Middle frontal gyrus (tissue), 1 donor: ENCODE measurements around the gene CDK18.
"Not testable (repeated sequence)": the region's sequence is repeated elsewhere in the genome, so short reads cannot be mapped to it uniquely, and the experiment has no call there.

Source experiments
- DNase-seq: peaks from one replicate; pipeline ENCODE4 v3.0.0-alpha.2; 2015; ENCODE audit warnings: low spot score; ENCODE audit errors: extremely low spot score

The CDK18 gene

DNA sequence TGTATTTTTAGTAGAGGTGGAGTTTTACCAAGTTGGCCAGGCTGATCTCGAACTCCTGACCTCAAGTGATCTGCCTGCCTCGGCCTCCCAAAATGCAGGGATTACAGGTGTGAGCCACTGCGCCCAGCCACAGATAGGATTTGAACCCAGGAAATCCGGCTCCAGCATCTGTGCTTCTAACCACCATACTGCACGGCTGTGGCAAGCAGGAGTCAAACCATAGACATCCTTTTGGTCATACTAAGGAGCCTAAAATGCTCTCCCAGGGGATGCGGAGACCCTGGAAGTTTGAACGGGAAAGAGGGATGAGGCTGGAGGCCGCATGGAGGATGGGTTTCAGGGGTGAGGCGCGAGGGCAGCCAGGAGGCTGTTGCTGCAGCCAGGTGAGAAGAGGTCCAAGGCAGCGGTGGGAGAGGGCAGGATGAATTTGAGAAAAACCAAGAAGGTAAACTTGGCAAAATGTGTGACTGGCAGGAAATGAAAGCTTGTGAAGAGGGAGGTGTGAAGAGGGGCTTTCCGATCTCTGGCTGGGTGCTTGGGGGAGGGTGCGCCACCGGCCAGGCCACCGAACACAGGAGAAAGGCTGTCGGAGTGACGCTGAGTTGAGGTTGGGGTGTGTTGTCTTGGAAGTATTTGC lies 24.0 kb upstream of the CDK18 start:
- DNase-seq, result no peak

DNA sequence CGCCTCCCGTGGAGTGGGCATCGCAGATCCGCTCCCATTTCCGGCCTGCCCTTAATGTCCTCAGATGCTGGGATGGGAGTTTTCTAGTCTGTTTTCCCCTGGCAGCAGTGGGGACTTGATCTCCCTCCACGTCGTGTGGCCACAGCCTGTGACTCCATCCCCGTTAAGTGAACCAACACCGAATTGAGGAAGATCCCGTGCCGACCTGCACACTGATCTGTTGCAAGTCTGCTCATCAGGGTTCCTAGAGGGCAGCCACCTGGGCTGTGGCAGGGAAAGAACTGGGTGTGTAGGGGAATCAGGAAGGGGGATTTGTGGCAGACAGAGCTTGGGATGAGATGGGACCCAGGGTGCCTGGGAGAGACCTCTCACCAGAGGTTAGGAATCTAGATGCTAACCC lies 23.3 kb upstream of the CDK18 start:
- DNase-seq, result no peak

DNA sequence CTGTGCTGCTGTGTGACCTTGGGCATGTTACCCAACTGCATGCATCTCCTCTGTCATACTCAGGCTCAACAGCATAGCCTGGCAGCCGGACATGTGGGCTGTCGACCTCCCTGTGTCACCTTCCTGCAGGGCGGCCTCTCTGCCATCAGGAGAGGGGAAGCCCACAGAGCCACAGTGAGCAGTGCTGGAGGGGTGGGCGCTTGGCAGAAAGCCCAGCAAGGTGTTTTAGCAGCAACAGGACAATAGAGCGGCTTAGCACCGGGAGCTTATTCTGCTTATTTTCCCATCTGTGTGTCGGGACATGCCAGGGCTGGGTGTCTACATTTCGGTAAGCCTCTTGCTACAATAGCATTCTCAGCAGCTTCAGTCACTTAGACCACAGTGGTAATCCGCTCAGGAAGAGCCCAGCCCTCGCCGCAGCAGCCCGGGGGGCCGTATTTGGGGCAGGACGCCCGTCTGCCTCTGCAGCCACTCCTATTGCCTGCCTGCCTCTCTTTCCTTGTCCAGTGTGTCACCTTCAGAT lies 22.8 kb upstream of the CDK18 start:
- no peak for DNase-seq

DNA sequence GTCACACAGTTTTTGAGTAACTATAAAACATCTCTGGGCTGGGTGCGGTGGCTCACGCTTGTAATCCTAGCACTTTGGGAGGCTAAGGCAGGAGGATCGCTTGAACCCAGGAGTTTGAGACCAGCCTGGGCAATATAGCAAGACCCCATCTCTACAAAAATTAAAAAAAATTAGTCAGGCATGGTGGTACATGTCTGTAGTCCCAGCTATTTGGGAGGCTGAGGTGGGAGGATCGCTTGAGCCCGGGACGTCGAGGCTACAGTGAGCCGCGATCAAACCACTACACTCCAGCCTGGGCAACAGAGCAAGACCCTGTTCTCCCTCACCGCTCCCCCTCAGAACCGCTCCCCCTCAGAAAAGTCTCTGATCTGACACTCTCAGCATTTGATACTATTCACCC lies 21.9 kb upstream of the CDK18 start:
- DNase-seq, result not testable (repeated sequence)

DNA sequence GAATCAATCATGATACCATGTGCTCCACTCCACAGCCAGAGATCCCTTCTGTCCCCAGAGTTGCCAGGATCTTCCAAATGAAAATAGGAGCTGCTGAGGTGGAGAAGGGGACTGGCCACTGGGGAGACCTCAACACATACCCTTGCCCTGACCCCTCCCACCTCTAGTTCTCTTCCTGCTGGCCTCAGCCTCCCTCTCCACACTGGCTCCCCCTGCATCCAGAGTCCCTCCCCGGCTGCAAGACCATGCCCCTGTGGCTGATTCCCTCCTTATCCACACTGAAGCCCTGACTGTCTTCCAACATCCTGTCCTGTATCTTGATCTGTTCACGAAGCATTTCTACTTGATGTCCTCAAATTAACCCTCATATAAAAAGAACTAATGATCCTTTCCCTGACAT lies 21.1 kb upstream of the CDK18 start:
- no peak for DNase-seq

DNA sequence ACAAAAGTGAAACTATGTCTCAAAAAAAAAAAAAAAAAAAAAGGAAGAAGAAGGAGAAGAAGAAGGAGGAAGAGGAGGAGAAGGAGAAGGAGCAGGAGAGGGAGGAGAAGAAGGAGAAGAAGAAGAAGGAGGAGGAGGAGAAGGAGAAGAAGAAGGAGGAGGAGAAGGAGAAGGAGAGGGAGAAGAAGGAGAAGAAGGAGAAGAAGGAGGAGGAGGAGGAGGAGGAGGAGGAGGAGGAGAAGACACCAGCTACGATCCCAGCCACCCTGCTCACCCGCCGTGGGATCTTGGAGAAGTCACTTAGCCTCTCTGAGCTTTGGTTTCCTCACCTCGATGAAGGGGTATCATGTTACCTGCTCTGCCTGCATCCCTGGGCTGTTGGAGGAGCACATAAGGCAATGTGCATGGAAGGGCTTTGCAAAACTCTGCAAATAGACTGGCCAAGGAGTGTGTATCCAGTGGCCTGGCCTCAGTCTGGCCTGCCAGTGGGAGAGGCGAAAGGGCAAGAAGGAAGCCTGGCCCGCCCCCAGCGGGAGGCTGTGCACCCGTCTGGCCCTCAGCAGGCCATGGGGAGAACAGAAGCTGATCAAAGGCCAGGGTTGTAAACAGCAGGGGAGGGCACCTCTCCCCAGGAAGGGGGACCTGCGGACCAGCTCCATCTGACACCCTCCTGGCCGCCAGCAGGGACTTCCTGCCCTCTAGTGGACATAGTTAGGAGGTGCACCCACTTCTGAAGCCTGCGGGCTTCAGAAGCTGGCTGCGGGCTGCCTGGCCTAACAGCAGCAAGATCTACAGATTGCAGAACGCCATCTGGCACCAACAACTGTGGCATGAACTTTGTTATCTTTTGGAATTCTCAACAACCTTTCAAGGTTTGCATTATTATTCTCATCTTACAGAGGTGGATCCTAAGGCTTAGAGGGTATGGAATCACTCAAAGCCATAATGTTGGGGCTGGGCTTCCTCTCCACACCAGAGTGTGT lies 19.2 kb upstream of the CDK18 start:
- peak; percentile 64 for DNase-seq

DNA sequence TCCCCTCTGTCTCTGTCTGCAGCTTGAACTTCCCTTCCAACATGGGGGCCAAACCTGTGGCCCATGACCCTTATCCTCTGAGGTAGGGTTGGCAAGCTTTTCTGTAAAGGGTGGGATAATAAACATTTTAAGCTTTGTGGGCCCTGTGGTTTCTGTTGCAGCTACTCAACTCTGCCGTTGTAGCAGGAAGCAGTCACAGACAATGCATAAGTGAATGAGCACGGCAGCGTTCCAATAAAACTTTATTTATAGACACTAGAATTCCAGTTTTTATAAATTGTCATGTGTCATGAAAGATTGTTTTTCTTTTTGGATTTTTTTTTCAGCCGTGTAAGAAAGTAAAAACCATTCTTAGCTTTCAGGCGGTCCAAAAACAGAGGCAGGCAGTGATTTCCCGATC lies 18.2 kb upstream of the CDK18 start:
- DNase-seq, result no peak

DNA sequence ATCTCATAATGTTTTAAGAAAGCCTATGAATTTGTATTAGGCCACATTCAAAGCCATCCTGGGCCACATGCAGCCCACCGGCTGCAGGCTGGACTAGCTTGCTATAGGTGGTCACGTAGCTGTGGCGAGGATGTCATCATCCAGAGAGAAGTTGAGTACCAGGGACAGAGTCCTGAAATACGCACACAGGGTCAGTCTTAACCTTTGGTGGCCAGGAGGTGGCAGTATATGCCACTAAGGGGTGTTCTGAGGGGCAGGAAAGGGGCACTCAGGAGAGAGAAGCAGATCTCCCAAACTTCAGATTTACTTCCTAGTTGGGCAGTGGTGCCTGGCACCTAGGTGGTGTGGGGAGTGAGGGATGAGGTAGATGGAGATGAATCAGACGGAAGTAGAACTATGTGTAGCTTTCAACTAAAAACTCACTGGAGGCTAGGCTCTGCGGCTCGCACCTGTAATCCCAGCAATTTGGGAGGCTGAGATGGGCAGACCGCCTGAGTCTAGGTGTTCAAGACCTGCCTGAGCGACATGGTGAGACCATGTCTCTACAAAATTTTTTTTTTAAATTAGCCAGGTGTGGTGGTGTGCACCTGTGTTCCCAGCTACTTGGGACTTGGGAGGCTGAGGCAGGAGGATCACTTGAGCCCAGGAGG lies 16.3 kb upstream of the CDK18 start:
- peak; percentile 31 for DNase-seq

DNA sequence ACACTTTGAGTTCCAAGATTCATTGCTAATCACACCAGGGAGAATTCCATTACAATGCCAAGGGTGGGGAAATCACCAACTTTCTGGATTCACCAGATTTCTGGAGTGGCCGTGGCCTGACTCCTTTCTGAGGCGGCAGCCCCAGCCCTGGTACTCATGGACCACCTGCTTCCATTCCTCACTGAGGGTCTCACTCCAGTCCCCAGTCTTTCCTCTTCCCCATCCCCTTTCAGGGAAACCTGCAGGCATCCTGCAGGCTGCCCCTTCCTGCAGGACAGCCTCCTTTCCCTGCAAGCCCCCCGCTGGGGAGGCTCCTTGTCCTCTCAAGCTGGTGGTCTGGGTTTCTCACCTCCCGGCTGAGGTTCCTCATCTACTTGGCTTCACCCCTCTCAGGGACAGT lies 12.7 kb upstream of the CDK18 start:
- no peak for DNase-seq

DNA sequence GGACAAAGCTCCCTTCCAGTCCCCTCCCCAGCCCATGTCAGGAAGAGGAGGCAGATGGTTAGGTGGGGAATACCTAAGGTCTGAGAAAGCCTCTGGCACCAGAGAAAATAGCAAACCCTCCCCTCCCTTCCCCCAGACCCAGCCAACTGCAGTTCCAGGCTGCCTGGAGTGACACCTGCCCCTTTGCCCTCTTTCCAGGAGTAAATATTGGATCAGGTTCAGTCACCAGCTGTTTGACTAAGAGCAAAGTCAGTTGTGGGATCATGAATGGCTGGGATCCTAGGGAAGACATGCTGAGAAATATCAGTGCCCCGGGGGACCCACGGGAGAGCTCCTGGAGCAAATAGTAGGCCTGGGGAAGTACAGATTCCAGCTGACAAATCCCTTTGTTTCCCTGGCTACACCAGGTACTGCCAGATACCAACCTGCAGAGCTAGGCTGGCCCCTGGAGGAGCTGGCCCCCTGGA lies 12.2 kb upstream of the CDK18 start:
- DNase-seq, result no peak

DNA sequence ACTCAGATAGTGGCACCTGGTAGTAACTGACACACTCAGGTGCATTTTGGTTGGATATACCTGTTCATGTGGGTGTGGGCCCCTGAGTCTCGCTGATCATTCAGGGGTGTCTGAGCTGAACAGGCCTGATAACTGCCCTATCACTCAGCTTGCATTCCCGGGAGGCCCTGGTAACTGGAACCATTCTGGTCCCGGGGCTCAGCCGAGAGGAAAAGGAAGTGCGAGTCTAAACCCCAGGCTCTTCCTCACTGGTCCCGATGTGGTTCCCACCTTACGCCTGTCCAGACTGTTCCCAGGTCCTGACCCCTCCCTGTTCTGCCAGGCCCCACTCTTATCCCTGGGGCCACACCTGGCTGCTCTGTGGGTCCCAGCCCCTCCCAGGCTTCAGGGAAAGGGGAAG lies 11.7 kb upstream of the CDK18 start:
- no peak for DNase-seq

DNA sequence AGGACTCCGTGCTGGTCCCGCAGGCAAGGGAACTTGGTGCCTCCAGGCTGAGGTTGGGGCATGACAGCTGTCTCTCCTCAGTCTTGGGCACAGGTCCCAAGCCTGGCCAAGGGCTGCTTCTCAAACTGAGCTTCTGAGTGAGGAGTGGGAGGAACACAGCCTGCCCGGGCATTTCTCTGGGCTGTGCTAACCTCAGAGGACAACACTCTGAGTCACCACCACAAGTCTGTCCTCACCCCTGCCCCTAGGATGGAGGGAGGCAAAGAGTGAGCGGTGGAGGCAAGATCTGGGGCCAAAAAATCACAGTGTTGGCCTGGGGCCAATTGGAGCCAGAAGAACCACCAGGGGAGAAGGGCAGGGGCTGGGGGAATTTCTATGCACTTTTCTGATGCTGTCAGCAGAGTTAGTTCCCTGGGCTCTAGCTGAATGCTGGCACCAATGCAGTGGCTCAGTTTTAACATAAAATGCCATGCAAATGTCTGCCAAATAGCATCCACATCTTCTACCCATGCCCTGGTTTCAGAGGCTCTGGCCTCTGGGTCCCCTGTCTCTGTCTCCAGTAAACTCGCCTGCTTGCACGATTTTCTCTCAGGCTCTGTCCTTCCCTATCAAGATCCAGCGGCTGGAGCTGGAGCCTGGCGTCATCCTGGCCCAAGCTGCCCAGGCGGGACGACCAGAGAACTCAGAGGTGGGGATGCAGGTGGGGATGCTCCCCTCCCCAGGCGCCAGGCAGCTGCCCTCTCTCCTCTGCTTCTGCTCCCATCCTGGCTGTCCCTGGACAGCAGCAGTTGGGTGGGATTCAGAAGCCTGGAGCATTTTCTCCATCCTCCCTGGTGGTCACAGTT lies 11.0 kb upstream of the CDK18 start:
- DNase-seq, result no peak

DNA sequence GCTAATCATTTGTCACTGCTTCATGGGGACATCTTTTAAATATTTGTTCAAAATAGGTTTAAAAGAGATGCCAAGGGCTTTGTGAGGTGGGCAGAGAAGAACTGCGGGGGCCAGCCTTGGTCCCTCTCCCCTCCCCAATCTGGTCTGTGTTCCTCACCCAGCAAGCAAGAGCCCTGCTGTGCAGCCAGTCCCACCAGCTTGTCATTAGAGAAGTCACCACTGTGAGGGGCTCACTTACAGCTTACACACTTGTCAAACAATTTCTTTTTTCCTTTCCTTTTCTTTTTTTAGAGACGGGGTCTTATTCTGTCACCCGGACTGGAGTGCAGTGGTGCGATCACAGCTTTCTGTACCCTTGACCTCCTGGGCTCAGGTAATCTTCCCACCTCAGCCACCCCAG lies 10.4 kb upstream of the CDK18 start:
- no peak for DNase-seq

DNA sequence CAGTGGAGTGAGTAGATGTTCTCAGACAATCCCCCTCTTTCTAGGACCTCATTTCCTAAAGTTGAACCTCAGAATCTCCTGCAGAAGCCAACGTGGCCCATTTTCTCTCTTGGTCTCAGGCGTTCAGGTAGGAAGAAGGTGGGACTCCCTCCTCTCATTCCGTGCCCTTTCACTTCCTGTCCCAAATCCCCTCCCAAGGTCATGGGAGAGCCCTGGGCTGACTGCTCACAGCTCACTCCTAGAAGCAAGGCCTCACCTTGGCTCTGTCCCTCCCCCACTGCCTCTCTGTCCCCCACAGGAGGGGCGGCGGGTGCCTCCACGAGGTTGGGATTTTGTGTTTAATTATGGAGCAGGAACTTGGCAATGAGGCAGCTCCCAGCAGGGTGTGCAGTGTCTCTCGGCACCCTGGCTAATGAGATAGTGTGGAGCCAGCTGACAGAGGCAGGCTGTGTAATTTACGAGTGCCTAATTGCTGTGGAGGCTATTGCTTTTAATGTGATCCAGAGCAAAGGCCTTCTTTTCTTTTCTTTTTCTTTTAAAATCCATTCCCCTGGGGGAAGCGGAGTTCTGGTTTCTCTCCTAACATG lies 9.1 kb upstream of the CDK18 start:
- DNase-seq, result no peak

DNA sequence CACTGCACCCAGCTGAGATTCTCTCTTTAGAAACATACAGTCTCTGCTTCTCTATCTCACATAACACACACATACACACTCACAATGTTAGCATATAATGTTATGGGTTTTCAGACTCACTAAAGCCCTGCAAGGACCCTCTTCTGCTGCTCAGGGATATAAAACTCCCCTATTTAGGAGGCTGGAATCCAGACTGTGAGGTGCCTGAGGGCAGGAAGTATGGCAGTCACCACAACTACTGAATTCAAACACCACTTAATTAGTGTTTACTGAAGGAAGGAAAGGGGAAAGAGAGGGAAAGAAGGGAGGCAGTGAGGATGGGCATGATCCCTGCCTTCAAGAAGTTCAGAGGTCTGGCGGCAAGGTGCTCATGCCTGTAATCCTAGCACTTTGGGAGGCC lies 7.8 kb upstream of the CDK18 start:
- no peak for DNase-seq

DNA sequence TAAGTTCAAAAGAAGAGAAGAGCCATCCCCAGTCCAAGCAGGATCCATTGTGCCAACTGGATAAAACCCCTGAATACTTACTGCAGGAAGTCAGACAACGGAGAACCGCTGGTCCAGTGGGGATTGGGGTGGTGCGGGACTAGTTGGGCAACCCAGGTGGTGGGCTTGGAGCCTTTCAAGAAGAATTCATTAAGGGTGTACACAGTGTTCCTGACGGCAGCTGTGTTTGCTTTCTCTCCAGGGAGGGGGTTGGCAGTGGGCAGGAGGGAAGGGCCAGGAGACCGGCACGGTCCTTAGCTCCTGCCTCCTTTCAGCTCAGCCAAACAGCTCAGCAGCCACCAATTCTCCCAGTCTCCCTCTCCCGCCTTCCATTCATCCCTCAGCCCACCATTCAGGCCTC lies 7.1 kb upstream of the CDK18 start:
- no peak for DNase-seq

DNA sequence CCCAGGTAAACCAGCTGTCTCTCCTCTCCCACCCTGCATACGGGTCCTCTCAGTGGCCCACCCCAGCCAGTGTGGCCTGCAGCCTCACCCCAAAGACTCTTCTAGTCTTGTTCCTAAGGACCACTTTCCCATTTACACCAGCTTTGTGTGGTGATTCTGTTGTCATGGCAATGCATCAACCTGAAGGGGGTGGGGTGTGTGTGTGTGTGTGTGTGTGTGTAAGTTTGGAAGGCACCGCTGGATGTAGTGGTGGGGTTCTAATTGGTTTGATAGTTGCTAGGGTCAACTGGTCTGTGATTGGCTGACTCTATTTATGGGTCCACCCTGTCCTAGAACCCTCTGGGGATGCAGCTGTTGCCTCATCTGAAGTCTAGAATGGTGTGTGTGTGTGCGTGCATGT lies 4.7 kb upstream of the CDK18 start:
- DNase-seq, result no peak

DNA sequence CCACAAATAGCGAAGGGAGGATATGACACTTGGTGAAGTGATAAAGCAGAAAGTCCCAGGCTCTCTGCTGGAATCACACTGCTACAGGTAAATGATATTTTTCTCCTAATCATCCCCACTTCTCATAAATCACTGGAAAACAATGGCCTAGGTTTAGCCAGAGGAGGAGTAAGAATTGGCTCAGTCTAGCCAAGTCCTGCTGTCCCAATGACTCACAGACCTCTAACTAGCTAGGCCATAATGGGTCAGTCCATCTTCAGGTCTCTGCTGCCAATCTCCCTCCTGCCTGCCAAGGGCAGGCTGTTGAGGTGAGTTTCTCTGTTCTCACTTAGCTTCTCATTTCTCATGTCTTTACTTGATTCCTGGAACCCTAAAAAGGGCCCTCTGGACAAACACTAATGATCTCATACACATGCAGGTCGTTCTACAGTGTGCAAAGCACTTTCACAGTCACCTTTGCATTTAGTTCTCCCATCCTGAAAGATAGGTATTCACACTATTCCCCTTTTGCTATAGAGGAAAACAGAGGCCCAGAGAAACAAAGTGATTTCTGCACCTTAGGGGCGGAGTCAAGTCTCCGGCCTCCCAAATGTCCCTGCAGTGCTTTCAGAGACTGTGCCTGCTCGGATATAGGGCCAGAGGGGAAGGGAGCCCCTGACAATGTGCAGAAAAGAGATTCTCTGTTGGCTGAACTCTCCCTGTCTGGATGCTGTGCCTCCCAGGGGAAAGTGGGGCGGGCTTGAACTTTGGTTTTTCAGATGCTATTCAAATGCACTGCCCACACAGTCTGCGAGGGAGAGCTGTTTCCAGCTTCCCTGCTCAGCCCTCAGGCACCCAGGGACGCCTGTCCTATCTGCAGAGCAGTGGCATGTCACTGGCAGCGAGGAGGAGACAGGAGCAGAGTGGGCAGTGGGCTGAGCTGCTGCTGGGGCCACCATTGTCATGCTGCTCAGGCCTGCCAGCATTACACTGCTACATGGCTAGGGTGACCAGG lies 3.9 kb upstream of the CDK18 start:
- no peak for DNase-seq

DNA sequence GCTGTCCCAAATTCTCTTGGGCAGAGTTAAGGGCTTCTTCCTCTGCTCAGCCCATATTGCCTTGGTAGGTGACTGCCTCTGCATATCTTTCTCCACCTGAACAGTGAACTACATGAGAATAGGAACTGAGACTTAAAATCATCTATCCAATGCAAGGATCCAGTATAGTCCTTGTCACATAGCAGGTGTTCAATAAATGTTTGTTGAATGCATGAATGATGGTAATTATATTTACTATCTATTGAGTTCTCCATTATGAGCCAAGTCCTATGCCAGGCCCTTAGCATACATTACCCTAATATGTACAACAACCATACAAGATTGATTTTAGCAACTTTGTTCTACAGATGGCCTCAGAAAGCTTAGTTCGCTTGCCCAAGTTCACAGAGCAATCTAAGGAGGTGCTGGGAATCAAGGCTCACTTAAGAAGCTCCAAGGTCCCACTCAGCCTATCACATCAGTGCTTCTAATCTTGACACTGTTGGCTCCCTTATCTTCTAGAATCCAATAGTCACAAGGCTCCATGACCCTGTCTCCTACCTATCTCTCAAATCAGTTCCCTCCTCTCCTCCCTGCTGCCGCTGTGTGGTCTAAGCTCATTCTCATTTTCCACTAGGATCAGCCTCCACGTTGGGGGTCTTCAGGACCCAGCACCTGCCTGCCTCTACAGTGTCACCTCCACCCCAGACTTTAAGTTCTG lies 2.2 kb upstream of the CDK18 start:
- no peak for DNase-seq
